Adrenal gland (tissue), 5 donors: Measurements from ENCODE around the gene AKAP14.

ENCODE experiments used
- POLR2A ChIP-seq, 2 donors: fragments of 450-650 bp; IDR thresholded peaks; one replicate each; pipeline ENCODE4 v1.6.1; 2017; ENCODE audit warnings: antibody characterized with exemption in 2 of 2, mild to moderate bottlenecking in 2 of 2, moderate library complexity in 1 of 2
- TF ChIP-seq, protein P1 (sequence below), 6 experiments: fragments of 450-650 bp in 4 of 6; fragments of 200-600 bp in 2 of 6; sonication (generic) in 1 of 6; IDR thresholded peaks; 1 replicate in 5 of 6; 2 replicates in 1 of 6; pipeline versions ENCODE4 v1.5.1 to v1.8.0; 2016 to 2021; ENCODE audit warnings: antibody characterized with exemption in 6 of 6, mild to moderate bottlenecking in 2 of 6, moderate library complexity in 1 of 6
- donor health status: DM: no; HTN: no; CAD: no.

DNA sequence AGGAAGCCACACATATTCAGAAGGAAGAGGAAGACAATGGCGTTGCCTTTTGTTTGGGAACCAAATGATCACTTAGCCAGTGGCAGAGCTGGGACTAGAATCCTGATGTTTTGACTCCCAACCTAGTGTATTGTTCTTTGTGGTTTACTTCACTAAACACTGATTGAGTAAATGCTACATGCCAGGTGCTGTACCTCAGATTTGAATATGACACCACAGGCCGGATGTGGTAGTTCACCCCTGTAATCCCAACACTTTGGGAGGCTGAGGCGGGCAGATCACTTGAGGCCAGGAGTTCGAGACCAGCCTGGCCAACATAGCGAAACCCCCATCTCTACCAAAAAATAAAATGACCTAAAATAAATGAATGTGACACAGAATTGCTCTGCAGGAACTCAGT lies 15.6 kb upstream of the AKAP14 start:
- no peak for TF ChIP-seq POLR2A (IDR thresholded peaks at IDR 0.05)
- TF ChIP-seq, protein P1, sequence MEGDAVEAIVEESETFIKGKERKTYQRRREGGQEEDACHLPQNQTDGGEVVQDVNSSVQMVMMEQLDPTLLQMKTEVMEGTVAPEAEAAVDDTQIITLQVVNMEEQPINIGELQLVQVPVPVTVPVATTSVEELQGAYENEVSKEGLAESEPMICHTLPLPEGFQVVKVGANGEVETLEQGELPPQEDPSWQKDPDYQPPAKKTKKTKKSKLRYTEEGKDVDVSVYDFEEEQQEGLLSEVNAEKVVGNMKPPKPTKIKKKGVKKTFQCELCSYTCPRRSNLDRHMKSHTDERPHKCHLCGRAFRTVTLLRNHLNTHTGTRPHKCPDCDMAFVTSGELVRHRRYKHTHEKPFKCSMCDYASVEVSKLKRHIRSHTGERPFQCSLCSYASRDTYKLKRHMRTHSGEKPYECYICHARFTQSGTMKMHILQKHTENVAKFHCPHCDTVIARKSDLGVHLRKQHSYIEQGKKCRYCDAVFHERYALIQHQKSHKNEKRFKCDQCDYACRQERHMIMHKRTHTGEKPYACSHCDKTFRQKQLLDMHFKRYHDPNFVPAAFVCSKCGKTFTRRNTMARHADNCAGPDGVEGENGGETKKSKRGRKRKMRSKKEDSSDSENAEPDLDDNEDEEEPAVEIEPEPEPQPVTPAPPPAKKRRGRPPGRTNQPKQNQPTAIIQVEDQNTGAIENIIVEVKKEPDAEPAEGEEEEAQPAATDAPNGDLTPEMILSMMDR (IDR thresholded peaks at IDR 0.05), result no peak
